Neuronal stem cell (in vitro differentiated cells): ENCODE data around the gene DHX34.

Source experiments
- DNase-seq: peaks from one replicate; pipeline ENCODE4 v3.0.0-alpha.2; 2013; ENCODE audit warnings: low spot score
- H2AFZ ChIP-seq: one replicate; pipeline ENCODE4 v1.6.1; 2013; ENCODE audit warnings: mild to moderate bottlenecking, low read length, inconsistent platforms
- H2AK5ac ChIP-seq: 2 replicates; pipeline ENCODE4 v1.6.1; 2013; ENCODE audit warnings: low read depth, mild to moderate bottlenecking, inconsistent platforms, low read length, moderate library complexity, mixed read lengths
- H2BK120ac ChIP-seq: 2 replicates; pipeline ENCODE4 v1.6.1; 2013; ENCODE audit warnings: low read depth, mild to moderate bottlenecking, inconsistent platforms, low read length, moderate library complexity, mixed read lengths
- H2BK12ac ChIP-seq: one replicate; pipeline ENCODE4 v1.6.1; 2013; ENCODE audit warnings: low read length, inconsistent platforms
- H2BK15ac ChIP-seq: 2 replicates; pipeline ENCODE4 v1.6.1; 2013; ENCODE audit warnings: mild to moderate bottlenecking, low read length, inconsistent platforms, mixed read lengths
- H2BK5ac ChIP-seq: one replicate; pipeline ENCODE4 v1.6.1; 2013; ENCODE audit warnings: inconsistent platforms, mild to moderate bottlenecking, low read length, moderate library complexity
- H3K14ac ChIP-seq: one replicate; pipeline ENCODE4 v1.6.1; 2013; ENCODE audit warnings: low read length, inconsistent platforms
- H3K18ac ChIP-seq: 2 replicates; pipeline ENCODE4 v1.6.1; 2013; ENCODE audit warnings: low read length, inconsistent platforms
- H3K23ac ChIP-seq: 2 replicates; pipeline ENCODE4 v1.6.1; 2013; ENCODE audit warnings: low read depth, mild to moderate bottlenecking, mixed read lengths, low read length, inconsistent platforms; ENCODE audit not compliant: poor library complexity
- H3K27ac ChIP-seq: replicated peaks from 3 replicates; pipeline ENCODE4 v1.5.1; 2013; ENCODE audit warnings: low read length, inconsistent platforms
- H3K27me3 ChIP-seq, 3 experiments: 2 replicates each; pipeline ENCODE4 v1.6.1; 2013; ENCODE audit warnings: low read length in 3 of 3, mild to moderate bottlenecking in 2 of 3, inconsistent platforms in 1 of 3, low read depth in 1 of 3, mixed read lengths in 1 of 3, moderate library complexity in 1 of 3; ENCODE audit not compliant: control insufficient read depth in 3 of 3, insufficient read depth in 3 of 3
- H3K36me3 ChIP-seq, 2 donors: replicated peaks in 1 of 2; 2 replicates each; pipeline ENCODE4 v1.6.1; 2013; ENCODE audit warnings: low read length in 2 of 2; ENCODE audit not compliant: control insufficient read depth in 2 of 2, insufficient read depth in 2 of 2
- H3K4ac ChIP-seq: 2 replicates; pipeline ENCODE4 v1.6.1; 2013; ENCODE audit warnings: inconsistent platforms, mild to moderate bottlenecking, low read length, moderate library complexity
- H3K4me1 ChIP-seq, 2 donors: 1 replicate in 1 of 2; 2 replicates in 1 of 2; pipeline ENCODE4 v1.6.1; 2013; ENCODE audit warnings: low read length in 2 of 2, low read depth in 1 of 2; ENCODE audit not compliant: control insufficient read depth in 2 of 2, insufficient read depth in 1 of 2
- H3K4me2 ChIP-seq: one replicate; pipeline ENCODE4 v1.6.1; 2013; ENCODE audit warnings: mild to moderate bottlenecking, low read length, inconsistent platforms; ENCODE audit not compliant: insufficient read depth, poor library complexity, severe bottlenecking
- H3K4me3 ChIP-seq, 2 donors: 2 replicates each; pipeline ENCODE4 v1.5.1; 2013; ENCODE audit warnings: low read length in 2 of 2, mild to moderate bottlenecking in 2 of 2, inconsistent platforms in 1 of 2, moderate library complexity in 1 of 2
- H3K79me1 ChIP-seq: one replicate; pipeline ENCODE4 v1.6.1; 2013; ENCODE audit warnings: low read depth, mild to moderate bottlenecking, inconsistent platforms, low read length, moderate library complexity
- H3K9ac ChIP-seq: one replicate; pipeline ENCODE4 v1.6.1; 2013; ENCODE audit warnings: mild to moderate bottlenecking, low read depth, low read length, inconsistent platforms; ENCODE audit not compliant: poor library complexity
- H3K9me3 ChIP-seq, 2 donors: replicated peaks in 1 of 2; 2 replicates each; pipeline versions ENCODE3 to v1.6.1; 2013; ENCODE audit warnings: low read length in 2 of 2, mild to moderate bottlenecking in 2 of 2, inconsistent platforms in 1 of 2, low read depth in 1 of 2, mixed read lengths in 1 of 2, moderate library complexity in 1 of 2; ENCODE audit not compliant: control insufficient read depth in 2 of 2, insufficient read depth in 1 of 2
- H4K8ac ChIP-seq: one replicate; pipeline ENCODE4 v1.6.1; 2013; ENCODE audit warnings: low read depth, mild to moderate bottlenecking, inconsistent platforms, low read length, moderate library complexity
- H4K91ac ChIP-seq: one replicate; pipeline ENCODE4 v1.6.1; 2013; ENCODE audit warnings: low read length, low read depth, mild to moderate bottlenecking, inconsistent platforms; ENCODE audit not compliant: poor library complexity
- WGBS, 2 donors: extraction: QIAGEN DNeasy Blood & Tissue Kit; methylation state at CpG; one replicate each; pipeline ENCODE4 v1.1.7; 2013; ENCODE audit warnings: missing lambda C conversion rate in 2 of 2, mixed read lengths in 1 of 2; ENCODE audit not compliant: insufficient read length in 2 of 2, insufficient replicate concordance in 1 of 2; ENCODE audit errors: extremely low coverage in 2 of 2; 5-methylcytosine and 5-hydroxymethylcytosine counted together

Gene DHX34

GRCh38 chr19:47413941-47414340 lies 64.8 kb downstream of the DHX34 start:
- H3K36me3 ChIP-seq = peaks cover 13 to 37% of the 10 kb centered on the region in 2 donors
- H3K14ac ChIP-seq = no peak overlapping the region
- H4K8ac ChIP-seq = no peak overlapping the region
- H2AK5ac ChIP-seq = no peak overlapping the region
- H3K4me1 ChIP-seq = peaks cover 7 to 10% of the 10 kb centered on the region in 2 donors
- peaks cover 0 to 18% (median 0%) of the 10 kb centered on the region in 3 experiments for H3K27me3 ChIP-seq
- no peak overlapping the region for H2BK5ac ChIP-seq
- no peak overlapping the region for H3K4me3 ChIP-seq
- peaks cover 0 to 2% of the 10 kb centered on the region in 2 donors for H3K9me3 ChIP-seq
- H2BK12ac ChIP-seq = no peak overlapping the region
- H3K4ac ChIP-seq = no peak overlapping the region
- H2BK120ac ChIP-seq = no peak overlapping the region
- no peak overlapping the region for H3K4me2 ChIP-seq
- H3K23ac ChIP-seq = no peak overlapping the region
- no peak overlapping the region for H4K91ac ChIP-seq
- DNase-seq = no peak
- peaks cover 9% of the 10 kb centered on the region for H3K79me1 ChIP-seq
- no peak overlapping the region for H2AFZ ChIP-seq
- H2BK15ac ChIP-seq = no peak overlapping the region
- H3K27ac ChIP-seq = no peak overlapping the region
- no peak overlapping the region for H3K9ac ChIP-seq
- no peak overlapping the region for H3K18ac ChIP-seq
- WGBS, 2 donors = no CpG with 5 or more reads among the region's 16 CpGs

DNA sequence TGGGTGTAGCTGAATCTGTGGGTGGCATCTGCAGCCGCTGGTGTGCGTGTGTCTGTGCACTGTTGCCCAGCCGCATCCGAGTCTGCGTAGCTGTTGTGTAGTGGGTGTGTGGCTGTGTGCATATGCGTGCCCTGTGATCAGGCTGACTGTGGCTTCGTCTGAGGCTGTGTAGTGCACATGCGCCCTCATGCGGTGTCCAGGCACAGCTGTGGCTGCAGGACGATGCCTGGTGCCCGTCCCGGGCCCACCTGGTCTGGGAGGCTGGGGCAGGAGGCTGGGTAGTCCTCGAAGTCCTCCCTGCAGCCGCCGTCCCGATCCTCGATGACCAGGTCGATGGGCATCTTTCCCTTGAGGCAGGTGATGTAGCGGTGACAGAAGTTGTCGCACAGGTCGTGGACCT lies 65.4 kb downstream of the DHX34 start:
- Histone ChIP-seq H2BK15ac (no peak overlapping the region), H2BK12ac (peak overlapping the region; percentile 73), H3K4me2 (no peak overlapping the region), H3K27ac (no peak overlapping the region), H3K4me3 (no peak overlapping the region), H3K9me3 (peaks cover 0 to 2% of the 10 kb centered on the region in 2 donors), H3K9ac (peak overlapping the region; percentile 60), H3K14ac (peak overlapping the region; percentile 21), H3K27me3 (peaks cover 0 to 18% (median 0%) of the 10 kb centered on the region in 3 experiments), H3K4me1 (peaks cover 9 to 12% of the 10 kb centered on the region in 2 donors), H3K36me3 (peaks cover 12 to 36% of the 10 kb centered on the region in 2 donors), H3K4ac (no peak overlapping the region), H3K23ac (peak overlapping the region; percentile 73), H2AFZ (no peak overlapping the region), H2AK5ac (peak overlapping the region; percentile 21), H2BK120ac (no peak overlapping the region), H4K8ac (peak overlapping the region; percentile 96), H4K91ac (no peak overlapping the region), H2BK5ac (no peak overlapping the region), H3K79me1 (peaks cover 9% of the 10 kb centered on the region), H3K18ac (no peak overlapping the region)
- no CpG with 5 or more reads among the region's 21 CpGs for WGBS, 2 donors
- DNase-seq = no peak

GRCh38 chr19:47415953-47416642 lies 67.0 kb downstream of the DHX34 start:
- H2BK12ac ChIP-seq = no peak overlapping the region
- H3K79me1 ChIP-seq = peaks cover 9% of the 10 kb centered on the region
- H2AK5ac ChIP-seq = peak overlapping the region; percentile 36
- DNase-seq = no peak
- no peak overlapping the region for H2BK15ac ChIP-seq
- no peak overlapping the region for H3K4me2 ChIP-seq
- no peak overlapping the region for H3K23ac ChIP-seq
- H3K27ac ChIP-seq = no peak overlapping the region
- H3K9ac ChIP-seq = peak overlapping the region; percentile 9
- H3K36me3 ChIP-seq = peaks cover 12 to 36% of the 10 kb centered on the region in 2 donors
- H3K14ac ChIP-seq = no peak overlapping the region
- H3K18ac ChIP-seq = no peak overlapping the region
- H2AFZ ChIP-seq = no peak overlapping the region
- no CpG with 5 or more reads among the region's 21 CpGs for WGBS, 2 donors
- peaks cover 0 to 18% (median 0%) of the 10 kb centered on the region in 3 experiments for H3K27me3 ChIP-seq
- H3K4me1 ChIP-seq = peaks cover 24 to 25% of the 10 kb centered on the region in 2 donors
- H3K9me3 ChIP-seq = peaks cover 0 to 2% of the 10 kb centered on the region in 2 donors
- no peak overlapping the region for H3K4me3 ChIP-seq
- no peak overlapping the region for H2BK120ac ChIP-seq
- no peak overlapping the region for H3K4ac ChIP-seq
- H4K8ac ChIP-seq = no peak overlapping the region
- H4K91ac ChIP-seq = no peak overlapping the region
- no peak overlapping the region for H2BK5ac ChIP-seq

- Histone ChIP-seq H3K27me3 (peaks cover 0 to 18% (median 0%) of the 10 kb centered on the region in 3 experiments), H2BK120ac (no peak overlapping the region), H3K4me3 (no peak overlapping the region), H2AK5ac (peak overlapping the region; percentile 61), H3K79me1 (peaks cover 9% of the 10 kb centered on the region), H3K36me3 (peaks cover 12 to 36% of the 10 kb centered on the region in 2 donors), H3K9me3 (peaks cover 0 to 2% of the 10 kb centered on the region in 2 donors), H3K14ac (no peak overlapping the region), H4K8ac (no peak overlapping the region), H3K4me2 (no peak overlapping the region), H3K18ac (no peak overlapping the region), H4K91ac (no peak overlapping the region), H3K27ac (no peak overlapping the region), H3K4ac (no peak overlapping the region), H2BK5ac (no peak overlapping the region), H2BK12ac (no peak overlapping the region), H3K9ac (peak overlapping the region; percentile 15), H3K23ac (no peak overlapping the region), H3K4me1 (peaks cover 29 to 31% of the 10 kb centered on the region in 2 donors), H2AFZ (no peak overlapping the region), H2BK15ac (no peak overlapping the region)
- WGBS, 2 donors = no CpG with 5 or more reads among the region's 12 CpGs
- DNase-seq = no peak
These were observed 67.5 kb downstream of the DHX34 start for GRCh38 chr19:47416643-47416985.
